Measurements from ENCODE around the gene AGAP4.
"Not testable (repeated sequence)": the region's sequence is repeated elsewhere in the genome, so short reads cannot be mapped to it uniquely, and the experiment has no call there.

The AGAP4 gene
- 0.42 to 4.2 (median 1.7) reads per million in 17 experiments for total RNA-seq

DNA sequence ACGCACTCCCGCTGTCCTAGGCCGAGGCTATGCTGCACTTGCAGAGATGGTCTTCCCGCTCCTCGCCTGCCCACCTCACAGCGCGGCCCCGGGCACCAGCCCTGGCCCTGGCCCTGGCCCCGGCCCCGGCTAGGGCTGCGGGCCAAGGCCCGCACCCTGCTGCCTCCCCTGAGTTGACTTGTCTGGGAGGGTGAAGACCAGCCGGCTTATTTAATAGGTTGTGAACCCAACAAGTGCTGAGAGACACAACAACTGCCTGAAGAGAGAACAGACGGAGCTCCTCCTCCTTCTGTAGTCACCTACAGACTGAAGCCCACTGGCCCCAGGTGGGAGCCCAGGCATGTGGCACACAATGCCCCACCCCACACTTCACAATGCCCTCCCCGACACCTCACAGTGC is at the start of gene AGAP4:
TSS of gene AGAP4 (minus strand) at position 101 of the 400 bp plus-strand sequence. CDS start 153 bp downstream, outside the sequence.
- DNase-seq: not testable (repeated sequence)

DNA sequence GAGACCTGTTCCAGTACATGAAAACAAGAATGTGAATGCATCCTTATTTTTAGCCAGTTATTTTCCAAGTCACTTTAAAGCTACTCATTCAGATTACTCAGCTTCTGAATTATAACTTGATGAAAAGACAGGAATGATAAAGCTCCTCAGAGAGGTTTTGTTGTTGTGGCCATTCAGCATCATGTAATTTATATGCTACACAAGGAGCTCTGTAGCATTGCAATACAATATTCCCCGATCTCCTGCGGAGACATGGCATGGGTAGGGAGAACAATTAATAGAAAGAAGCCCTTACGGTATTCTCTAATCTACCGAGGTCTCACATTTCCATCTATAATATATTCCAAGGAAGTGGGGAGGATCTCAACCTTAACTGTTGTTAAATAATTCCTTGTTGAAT is 43.4 kb upstream of the AGAP4 start:
- DNase-seq: not testable (repeated sequence)

DNA sequence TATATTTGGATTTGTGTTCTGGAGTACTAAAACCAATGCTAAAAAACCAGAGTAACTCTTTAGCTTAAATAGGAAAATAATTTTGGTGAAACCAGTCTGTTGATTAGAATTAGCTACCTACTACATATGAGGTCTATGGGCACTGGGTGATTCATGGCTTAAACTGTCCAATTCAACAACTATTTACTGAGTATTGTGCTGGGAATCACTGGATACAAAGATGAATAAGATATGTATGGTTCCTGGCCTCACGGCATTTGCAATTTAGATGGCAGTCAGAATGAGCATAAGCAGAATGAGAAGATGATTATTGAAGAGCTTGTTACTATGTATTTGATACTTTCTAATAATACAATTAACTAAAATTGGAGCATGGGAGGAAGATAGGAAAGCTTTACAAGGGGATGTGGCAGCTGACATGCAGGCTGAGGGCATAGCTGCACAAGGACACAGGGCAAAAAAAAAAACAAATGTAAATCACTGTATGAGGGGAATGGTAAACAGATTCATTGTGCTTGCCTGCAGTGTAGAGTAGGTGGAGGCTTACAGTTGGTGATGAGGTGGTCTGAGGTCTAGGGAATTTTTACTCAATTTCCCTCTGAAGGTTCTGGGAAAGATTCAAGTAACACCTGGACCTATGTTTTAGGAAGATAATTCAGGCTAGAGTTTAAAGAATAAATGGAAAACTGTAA is 42.4 kb upstream of the AGAP4 start:
- not testable (repeated sequence) for DNase-seq

DNA sequence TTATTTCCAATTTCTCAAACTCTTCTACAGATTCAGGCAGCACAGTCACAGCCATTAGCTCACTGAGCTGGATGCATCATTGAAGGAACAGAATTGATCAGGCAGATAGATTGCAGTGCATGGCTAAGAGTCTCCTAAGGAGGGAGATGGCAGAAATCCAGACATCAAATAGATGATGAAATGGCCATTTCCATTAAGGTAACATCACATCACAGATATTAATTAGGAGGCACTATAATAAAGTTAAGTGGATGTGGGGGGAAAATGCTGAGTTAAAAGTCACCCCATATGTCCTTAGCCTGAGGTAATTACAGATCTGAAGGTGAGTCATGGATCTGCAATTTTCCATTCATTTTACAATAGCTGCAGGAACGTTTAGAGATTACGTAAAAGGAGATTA is 35.6 kb upstream of the AGAP4 start:
- not testable (repeated sequence) for DNase-seq

DNA sequence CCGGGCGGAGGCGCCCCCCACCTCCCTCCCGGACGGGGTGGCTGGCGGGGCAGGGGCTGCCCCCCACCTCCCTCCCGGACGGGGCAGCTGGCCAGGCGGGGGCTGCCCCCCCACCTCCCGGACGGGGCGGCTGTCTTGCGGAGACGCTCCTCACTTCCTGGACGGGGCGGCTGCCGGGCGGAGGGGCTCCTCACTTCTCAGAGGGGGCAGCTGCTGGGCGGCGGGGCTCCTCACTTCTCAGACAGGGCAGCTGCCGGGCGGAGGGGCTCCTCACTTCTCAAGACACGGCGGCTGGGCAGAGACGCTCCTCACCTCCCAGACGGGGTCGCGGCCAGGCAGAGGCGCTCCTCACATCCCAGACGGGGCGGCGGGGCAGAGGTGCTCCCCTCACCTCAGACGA is 18.1 kb upstream of the AGAP4 start:
- DNase-seq: not testable (repeated sequence)

DNA sequence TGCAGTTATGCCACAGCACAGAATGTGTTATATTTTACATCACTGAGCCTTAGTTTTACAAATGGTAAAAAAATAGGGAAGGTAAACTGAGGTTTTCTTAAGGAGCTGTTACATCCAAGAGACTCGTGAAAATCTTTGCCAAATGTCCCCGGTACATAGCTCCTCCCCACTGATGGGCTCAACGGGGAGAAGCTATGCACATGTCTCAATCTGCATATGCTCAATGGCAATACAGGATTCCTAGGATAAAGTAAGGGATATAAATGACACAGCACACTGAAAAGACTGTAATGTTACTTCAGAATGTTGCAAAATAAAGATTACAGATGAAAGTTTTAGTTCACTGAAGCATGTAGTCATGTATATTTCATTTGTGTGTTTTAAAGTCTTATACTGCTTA is 17.0 kb upstream of the AGAP4 start:
- not testable (repeated sequence) for DNase-seq

DNA sequence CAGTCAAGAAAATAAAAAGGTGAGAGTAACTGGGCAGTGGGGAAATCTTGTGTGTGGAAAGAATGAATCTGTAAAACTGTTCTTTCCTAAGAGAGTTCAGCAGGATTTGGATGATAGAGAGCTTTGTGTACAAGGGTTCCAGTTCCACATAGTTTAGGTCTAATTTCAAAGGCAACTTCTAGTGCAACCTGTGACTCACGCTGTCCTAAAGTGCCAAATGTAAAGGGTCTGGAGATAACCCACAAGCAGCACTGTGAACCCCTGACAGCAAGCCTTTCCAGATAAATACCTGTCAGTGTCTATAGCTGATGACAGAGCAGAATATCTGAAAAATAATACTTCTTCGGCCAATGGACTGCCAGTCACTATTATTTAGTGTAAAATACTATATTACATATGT is 16.3 kb upstream of the AGAP4 start:
- not testable (repeated sequence) for DNase-seq

DNA sequence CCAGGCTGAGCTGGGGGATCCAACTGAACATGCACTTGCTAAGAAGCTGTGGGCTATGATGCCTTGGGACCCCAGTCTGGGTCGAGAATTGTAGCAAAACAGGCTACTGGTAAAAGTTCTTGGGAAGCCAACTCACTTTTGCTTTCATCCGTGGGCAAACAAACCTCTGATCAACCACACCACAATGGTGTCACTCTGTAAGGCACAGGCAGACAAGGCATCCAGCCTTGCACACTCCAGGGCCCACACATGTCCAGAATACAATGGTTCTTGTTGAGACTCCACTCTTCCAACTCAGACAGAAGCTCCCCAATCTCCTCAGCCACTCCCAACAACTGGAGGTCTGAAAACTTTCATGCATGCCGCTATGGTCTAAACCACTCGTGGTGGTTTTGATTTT is 10.6 kb upstream of the AGAP4 start:
- DNase-seq: not testable (repeated sequence)

DNA sequence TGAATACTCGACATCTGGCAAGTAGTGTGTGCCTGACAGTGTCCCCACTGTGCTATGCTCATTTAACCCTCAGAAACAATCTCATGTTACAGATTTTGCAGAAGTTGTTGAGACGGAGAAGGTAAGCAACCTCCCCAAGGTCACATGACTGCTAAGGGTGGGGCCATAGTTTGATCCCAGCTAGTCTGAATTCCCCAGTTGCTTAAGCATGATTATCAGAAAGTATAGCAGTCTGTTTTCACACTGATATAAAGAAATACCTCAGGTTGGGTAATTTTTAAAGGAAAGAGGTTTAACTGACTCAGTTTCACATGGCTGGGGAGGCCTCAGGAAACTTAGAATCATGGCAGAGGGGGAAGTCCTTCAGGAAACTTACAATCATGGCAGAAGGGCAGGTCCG is 1.2 kb upstream of the AGAP4 start:
- peak; percentile 0 to 1 (median 1) for DNase-seq

DNA sequence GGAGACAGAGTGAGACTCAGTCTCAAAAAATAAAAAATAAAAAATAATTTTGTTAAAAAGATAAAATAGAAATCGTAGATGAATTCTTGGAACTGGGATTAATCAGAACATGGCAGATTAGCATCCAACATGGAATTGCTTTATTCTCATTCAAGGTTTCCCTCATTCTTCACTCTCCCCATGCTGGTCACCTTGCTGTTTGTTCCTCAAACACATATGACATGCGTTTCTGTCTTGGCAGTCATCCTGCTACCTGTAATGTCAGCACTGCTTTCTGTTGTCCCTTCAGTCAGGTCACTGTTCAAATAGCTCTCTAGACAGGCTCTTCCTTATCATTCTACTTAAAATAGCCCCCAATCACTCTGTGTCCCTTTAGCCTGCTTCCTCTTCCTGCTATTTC is 24.4 kb downstream of the AGAP4 start:
- not testable (repeated sequence) for DNase-seq

DNA sequence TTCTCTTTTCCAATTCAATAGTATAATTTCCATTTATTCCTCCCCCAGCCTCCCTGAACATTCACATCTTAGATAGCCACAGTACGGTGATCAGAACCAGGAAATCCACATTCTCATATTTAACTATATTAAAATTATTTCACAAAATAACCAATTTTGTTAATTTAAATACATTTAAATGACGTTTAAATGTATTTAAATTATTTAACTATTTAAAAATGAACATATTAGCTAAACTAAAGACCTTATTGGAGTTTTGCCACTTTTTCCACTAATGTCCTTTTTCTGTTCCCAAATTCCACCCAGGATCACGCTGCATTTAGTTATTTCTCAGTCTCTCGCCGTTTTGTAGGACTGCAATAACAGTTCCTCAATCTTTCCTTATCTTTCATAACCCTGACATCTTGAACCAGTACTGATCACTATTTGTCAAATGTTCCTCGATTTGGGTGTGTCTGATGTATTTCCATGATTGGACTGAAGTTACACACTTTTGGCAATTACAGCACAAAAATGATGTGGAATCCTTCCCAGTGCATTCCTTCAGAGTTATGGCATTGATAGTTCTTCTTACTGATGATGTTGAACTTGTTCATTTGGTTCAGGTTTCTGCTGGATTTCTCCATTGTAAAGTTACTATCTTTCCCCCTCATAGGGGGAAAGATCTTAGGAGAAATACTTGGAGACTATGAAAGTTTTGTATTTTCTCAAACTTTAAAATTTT is 27.0 kb downstream of the AGAP4 start:
- DNase-seq: not testable (repeated sequence)

DNA sequence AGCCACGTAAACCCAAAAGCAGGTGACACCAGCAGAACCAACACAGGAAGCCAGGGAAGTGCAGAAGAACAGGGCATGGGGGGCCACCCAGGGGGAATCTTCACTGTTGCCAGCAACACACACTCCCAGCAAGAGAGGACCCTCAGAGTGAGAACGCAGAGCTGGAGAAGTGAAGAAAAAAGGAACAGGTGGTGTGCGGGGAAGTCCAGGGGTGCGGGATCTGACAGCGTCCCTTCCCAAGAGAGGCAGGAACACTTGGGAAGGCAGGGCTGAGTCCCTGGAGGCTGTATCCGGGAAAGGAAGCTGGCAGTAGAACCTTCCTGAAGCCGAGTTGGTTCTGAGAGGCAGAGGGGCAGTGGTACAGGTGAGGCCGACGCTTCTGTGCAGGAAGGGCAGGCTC is 27.7 kb downstream of the AGAP4 start:
- no peak for DNase-seq

DNA sequence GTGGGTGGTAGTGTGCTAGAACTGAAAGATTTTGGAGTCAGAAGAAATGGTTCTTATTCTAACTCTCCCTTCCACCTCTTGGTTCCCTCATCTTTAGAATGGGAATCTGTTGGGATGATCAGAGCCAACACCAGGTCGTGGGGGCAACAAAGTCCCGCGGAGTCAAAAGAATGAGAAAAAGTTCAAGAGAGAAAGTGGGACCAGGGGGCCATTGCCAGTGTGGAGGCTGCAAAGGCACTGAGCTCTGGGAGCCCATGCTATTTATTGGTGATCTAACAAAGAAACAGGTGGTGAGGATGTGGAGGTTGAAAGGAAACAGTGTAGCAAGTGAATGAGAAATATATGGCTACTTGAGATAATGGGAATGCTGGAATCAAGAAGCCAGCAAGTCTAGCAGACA is 29.4 kb downstream of the AGAP4 start:
- DNase-seq: no peak

DNA sequence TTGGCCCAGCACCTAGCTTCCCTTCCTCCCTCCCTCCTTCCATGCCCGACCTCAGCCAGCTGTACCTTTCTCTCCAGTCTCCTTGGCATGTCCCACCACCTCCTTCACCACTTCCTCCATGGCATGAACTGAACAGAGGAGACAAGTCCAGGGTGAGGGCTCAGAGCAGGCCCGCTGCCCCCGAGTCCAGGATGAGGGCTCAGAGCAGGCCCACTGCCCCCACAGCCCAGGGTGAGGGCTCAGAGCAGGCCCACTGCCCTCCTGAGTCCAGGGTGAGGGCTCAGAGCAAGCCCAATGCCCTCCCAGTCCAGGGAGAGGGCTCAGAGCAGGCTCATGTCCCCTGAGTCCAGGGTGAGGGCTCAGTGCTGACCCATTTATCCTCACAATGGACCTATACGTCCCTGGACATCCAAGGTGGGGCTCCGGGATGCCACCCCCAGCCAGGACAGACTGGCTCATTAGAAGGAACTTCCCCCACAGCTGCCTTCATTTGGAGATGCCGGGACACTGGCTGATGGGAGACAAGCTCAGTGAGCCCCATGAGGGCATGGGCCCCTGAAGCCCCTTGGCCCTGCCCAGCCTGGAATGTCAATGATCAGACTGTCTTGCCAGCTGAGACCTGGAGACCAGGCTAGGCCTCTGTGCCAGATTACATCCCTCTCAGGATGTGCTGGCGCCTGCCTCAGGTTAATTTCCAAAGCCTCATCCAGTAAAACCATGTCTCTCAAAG is 30.0 kb downstream of the AGAP4 start:
- no peak for DNase-seq

DNA sequence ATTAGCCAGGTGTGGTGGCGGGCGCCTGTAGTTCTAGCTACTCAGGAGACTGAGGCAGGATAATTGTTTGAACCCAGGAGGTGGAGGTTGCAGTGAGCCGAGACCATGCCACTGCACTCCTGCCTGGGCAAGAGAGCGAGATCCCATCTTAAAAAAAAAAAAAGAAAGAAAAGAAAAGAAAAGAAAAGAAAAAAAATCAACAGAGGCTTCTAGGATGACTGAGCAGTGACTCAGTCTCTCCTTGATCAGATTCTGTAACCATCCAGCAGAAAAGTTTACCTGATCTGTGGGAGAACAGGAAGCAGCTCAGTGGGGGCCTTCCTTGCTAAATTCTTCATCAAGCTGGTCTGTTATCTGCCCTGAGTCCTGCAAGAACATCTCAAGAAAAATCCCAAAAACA is 33.2 kb downstream of the AGAP4 start:
- DNase-seq: not testable (repeated sequence)

DNA sequence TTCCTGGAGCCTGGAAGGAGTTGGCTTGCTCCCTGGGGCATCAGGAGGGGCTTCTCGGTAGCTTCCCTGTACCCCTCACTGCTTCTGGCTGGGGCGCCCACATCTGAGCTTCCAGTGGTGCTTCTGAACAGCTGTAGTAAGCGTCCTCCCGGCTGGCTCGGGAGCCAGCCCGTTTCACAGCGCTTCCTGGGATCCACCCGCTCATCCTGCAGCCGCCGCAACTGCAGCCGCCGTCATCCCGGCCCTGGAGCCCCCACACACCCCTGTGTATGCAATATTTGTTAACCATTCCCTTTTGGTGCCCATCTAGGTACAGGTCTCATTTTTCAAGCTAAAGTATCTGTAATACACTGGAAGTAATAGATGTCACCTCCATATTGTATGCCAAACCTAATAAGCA is 34.3 kb downstream of the AGAP4 start:
- not testable (repeated sequence) for DNase-seq

DNA sequence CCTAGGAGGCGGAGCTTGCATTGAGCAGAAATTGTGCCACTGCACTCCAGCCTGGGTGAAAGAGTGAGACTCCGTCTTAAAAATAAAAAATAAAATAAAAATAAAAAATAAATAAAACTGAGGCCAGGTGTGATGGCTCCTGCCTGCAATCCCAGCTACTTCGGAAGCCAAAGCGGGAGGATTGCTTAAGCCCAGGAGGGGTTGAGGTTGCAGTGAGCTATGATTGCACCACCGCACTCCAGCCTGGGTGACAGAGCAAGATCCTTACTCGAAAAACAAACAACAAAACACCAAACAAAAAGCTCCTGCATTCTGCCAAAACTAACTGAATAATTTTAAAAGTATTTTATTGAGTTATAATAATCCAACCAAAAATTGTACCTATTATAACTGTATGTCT is 36.2 kb downstream of the AGAP4 start:
- peak in 3 of 4 experiments; percentile 11 to 47 (median 19) for DNase-seq

DNA sequence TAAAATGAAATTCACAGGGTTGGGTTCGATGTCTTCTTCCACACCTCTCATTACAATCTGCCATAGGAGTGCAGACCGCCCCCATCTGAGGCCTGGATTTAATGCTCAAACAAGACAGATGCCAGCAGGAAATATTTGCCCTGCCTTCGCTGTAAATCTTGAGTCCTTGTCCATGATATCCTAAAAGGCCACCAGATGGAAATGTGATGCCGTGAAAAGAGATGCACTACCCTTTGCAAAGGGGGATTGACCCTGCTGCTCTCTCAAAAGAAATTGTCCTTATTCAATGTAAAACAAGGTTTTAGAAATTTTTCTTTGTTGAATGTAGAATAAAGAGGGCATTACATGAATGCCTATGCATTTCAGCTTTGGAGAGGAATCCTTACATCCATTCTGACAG is 37.5 kb downstream of the AGAP4 start:
- no peak for DNase-seq

DNA sequence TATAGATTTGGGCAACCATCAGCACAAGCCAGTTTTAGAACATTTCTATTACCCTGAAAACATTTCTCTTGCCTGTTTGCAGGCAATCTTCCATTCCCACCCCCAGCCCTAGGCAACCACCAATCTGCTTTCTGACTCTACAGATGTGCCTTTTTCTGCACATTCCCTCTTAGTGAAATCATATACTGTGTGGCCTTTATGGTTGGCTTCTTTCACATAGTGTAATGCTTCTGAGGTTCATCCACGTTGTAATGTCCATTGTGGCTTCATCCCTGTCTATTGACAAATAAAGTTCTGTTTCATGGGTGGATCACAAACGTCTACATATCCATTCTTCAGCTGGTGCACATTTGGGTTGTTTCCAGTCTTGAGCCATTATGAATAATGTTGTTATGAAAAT is 42.3 kb downstream of the AGAP4 start:
- not testable (repeated sequence) for DNase-seq

DNA sequence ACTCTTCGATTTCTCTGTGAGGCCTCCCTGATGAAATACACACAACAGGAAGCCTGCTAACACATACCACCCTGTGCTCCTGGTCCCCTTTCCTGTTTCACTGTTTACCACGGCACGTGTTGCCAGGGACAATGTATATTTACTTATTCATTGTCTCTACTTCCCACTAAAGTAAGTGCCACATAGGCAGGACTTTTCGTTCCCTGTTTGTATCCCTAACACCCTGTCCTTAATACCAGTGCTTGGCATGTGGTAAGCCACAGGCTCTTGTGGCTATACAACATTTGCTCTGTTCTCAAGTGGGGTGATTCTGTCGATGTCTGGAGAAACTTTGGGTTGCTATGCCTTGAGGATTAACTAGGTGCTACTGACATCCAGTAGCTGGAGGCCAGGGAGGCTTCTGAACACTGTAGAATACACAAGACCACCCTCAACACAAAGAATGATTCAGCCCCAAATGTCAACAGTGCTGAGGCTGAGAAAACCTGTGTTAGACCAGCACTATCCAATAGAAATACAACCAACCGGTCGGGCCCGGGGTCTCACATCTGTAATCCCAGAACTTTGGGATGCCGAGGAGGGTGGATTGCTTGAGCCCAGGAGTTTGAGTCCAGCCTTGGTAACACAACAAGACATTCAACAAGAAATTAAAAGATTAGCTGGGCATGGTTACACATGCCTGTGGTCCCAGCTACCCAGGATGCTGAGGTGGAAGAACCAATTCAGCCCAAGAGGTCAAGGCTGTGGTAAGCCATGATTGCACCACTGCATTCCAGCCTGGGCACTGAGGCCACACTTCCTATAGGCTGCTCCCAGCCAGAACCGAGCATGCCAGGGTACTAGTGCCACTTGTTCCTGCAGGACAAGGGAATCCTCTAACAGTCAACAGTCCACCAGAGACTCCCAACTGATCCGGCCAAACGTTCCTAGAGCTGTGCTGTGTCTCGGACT is 44.0 kb downstream of the AGAP4 start:
- DNase-seq: peak; percentile 26 to 46 (median 38)

DNA sequence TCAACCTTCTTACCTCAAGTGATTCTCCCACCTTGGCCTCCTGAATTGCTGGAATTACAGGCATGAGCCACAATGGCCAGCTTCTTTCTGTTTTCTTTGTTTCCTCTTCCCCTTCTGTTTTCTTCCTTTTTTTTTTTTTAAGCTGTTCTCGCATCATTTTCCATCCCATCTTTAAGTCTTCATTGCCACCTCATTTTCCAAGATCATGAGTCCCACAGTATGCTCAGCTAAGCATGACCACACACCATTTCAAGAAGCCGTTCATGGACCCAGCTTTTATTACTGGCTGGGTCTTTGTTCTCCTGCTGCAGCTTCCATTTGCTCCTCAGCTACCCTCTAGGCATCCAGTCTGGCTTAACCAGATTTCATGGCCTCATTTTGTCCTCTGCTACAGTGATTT is 52.5 kb downstream of the AGAP4 start:
- not testable (repeated sequence) for DNase-seq
